GM18508 (cell line): ENCODE results near the gene FRS2.

Source experiments
- ATAC-seq: cut with Tn5 transposase; IDR thresholded peaks from one replicate; pipeline ENCODE4 v1.9.1; 2021; ENCODE audit warnings: moderate number of reproducible peaks; ENCODE audit not compliant: insufficient read depth, unreplicated experiment

The FRS2 gene

DNA sequence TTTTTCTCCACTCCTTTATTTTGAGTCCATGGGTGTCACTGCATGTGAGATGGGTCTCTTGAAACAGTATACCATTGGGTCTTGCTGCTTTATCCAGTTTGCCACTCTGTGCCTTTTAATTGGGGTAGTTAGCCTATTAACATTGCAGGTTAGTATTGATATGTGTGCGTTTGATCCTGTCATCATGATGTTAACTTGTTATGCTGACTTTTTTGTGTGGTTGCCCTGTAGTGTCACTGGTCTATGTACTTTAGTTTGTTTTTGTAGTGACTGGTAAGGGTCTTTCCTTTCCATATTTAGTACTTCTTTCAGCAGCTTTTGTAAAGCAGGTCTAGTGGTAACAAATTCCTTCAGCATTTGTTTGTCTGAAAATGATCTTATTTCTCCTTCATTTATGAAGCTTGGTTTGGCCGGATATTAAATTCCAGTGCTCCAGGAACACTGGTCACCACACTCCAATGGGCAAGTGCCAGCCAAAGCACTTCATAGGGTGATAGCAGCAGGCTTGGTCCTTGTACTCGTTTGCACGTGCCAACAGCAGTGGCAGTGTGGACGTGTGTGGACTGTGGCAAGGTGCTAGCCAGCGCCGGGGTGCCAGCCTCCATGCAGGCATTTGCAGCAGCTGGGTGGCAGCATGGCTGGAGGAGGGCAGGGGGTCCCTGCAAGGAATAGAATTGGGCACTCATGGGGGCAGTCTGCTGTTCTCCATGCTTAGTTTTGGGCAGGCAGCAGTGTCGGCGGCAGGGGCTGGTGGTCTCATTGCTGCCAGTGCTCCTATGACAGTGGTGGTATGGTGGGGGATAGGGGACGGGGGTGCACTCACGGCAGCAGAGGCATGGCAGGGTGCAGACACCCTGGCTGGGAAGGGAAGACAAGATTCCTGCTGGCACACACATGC lies 53.5 kb downstream of the FRS2 start:
- no peak for ATAC-seq

DNA sequence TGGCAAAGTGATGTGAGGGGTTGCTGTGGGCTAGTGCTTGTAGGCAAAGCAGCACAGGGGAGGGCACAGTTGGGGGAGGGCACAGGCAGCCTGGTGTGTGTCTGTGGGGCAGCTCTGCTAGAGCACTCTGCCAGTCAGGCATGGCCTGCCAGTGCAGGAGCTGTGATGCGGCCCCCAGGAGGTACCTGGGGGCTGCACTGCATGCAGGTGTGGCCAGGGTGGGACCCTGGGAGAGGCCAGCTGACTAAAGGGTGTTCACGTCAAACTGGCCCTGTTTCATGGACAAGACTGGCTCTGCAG lies 54.1 kb downstream of the FRS2 start:
- ATAC-seq, result no peak

DNA sequence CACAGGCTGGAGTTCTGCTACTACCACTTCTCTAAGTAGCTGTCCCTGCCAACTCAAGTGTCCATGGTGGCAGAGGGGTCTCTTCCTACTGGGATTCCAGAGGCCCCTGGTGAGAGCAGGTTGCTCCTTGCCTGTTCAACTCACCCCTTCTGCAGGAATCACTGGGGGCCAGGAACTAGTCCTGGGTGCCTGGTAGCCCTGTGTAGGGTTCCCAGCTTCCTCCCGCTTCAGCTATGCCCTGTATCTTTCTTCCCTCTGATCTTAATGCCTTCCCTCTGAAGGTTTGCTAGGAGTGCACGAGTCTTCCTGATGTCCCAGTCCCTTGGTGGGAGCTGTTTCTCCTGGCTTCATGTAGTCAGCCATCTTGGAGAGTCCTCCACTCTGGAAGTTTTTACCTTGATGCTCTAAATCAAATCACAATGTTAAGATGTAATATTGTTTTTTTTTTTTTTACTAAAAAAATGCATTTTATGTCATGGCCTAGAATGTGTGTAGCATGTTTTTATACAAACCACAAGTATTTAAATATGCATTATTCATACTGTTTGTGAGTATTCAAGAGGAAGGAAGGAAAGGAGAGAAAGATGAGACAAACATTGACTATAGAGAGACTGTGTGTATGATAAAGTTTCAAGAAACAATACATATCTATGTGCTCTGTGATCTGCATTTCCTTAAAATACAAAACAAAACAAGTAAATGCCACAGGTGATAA lies 54.7 kb downstream of the FRS2 start:
- ATAC-seq, result no peak

DNA sequence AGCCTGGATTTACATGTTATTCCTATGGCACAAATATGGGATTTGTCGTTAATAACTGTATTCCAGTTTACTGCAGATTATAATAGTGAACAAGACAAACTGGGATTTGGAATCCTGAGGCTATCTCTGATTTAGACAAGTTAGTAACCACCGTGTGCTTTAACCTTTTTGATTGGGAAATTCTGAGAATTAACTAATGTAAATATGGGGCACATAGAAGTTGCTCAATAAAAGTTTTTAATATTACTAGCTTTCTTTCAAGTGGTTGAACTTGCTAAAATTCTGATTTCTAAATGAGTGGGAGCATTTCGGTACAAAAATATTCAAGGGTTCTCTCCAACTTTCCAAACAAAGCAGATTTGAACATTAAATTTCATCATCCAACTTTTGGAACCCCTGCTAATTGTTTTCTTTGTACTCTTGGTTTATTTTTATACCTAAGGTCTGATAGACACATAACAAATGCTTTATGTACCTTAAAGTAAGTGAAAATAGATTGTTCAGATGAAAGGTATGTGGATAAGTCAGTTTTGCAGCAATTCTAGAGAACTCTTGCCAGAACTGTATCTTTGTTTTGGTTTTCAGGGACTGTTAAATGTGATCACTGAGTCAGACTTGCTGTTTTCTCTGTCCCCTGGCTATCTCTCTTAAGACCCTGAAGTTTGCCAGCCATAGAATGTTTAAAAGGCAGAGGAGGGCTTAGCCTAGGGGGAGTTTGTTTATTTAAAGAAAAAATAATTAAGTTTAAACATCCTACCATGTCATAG lies 57.5 kb downstream of the FRS2 start:
- no peak for ATAC-seq

DNA sequence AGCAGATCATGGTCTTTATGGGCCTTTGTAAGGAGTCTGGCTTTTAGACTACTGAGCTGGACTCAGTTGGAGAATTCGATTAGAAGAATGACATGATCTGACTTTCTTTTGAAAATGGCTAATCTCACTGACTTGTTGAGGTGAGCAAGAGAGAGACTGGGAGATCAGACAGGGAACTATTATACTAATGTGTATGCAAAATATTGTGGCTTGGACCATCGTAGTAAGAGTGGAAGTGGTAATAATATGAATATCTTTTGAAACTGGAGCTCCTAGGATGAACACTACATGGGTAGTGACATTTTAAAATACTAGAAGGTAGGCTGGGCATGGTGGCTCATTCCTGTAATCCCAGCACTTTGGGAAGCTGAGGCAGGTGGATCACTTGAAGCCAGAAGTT lies 58.8 kb downstream of the FRS2 start:
- ATAC-seq, result no peak

DNA sequence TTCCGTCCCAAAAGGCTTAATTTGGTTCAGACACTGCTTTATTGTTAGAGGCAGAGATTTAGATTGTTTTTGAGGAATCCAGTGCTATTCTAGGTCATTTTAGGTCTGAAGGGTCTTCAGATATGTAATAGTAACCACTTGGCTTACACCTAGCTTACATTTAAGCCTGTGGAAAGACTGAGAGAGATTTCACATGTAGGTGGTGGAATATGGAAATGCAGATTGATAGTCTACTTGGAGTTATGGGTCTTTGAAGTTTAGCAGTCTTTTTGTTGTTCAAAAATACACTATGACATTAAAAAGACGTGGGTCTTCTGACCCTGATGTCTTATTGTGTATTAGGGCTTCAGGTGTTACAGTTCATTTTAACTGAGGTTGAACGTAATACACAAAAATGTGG lies 63.7 kb downstream of the FRS2 start:
- ATAC-seq, result no peak

DNA sequence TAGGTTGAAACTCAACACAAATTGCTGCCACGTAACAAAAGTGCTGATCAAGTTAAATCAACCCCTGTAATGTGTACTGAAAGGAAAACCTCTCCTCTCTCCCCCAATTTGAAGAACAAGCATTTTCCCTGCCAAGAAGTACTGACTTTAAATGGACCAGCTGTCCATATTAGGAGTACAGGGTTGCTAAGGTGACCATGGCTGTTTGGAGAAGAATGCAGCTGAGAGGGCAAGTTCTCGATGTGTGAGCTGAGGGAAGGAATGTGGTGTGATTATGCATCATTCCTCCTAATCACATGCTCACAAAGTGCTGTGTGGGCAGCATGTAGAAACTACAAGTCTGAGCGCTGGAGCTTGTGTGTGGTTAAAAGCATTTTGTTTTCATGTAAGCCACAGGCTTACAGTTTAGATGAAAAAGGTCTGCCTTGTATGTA lies 64.2 kb downstream of the FRS2 start:
- peak; percentile 66 for ATAC-seq

DNA sequence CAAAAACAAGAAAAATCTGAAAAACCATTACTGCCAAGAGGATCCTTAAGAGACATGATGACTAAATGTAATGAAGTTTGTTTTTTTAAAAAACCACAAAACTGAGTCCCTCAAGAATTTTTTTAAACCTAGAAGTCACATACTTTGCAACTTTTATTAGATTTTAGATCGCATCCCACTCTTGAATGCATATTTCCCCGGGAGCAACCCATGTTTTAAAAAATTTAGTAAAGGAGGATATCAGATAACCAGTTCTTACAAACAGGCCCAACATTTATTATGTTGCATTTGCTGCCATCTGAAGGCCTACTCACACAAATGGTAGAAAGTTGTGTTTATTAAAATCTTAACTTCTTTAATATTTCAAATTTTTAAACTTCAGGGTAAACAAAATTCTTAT lies 70.8 kb downstream of the FRS2 start:
- ATAC-seq, result no peak

DNA sequence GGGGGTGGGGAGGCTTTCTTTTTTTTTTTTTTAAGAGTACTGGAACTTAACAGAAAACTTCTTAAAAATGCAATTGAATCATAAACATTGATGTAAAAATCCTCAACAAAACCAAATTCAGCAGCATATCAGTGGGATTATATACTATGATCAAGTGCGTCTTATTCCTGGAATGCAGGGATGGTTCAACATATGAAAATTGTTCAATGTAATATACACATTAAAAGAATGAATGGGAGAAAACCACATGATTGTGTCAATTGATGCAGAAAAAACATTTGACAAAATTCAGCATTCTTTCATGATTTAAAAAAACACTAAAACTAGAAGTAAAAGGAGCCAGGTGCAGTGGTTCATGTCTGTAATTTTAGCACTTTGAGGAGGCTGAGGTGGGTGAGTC lies 73.9 kb downstream of the FRS2 start:
- ATAC-seq, result no peak

DNA sequence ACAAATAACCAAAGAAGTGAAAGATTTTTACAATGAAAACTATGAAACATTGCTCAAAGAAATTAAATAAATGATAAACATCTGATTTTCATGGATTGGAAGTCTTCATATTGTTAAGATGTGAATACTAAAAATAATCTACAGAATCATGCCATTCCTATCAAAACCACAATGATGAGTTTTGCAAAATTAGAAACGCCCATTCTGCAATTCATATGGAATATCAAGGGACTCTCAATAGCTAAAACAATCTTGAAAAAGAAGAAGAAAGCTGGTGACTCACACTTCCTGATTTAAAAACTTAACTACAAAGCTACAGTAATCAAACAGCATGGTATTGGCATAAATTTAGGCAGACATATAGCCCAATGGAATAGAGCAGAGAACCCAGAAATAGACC lies 74.9 kb downstream of the FRS2 start:
- ATAC-seq, result no peak

DNA sequence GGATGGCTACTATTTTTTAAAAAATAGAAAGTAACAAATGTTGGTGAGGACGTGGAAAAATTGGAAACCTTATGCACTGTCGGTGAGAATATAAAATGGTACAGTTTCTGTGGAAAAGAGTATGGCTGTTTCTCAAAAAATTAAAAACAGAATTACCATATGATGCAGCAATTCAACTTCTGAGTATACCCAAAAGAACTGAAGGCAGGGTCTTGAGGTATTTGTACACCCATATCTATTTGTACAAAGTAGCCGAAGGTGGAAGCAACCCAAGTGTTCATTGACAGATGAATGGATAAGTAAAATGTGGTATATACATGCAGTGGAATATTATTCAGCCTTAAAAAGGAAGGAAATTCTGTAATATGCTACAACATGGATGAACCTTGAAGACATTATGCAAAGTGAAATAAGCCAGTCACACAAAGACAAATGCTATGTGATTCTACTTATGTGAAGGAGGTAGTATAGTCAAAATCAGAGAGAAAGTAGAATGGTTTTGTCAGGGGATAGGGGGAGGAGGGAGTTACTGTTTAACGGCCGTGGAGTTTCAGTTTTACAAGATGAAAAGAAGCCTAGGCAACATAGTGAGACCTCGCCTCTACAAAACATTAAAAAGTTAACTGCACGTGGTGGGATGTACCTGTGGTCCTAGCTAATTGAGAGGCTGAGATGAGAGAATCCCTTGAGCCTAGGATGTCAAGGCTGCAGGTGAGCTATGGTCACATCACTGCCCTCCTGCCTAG lies 76.7 kb downstream of the FRS2 start:
- ATAC-seq, result peak; percentile 75

DNA sequence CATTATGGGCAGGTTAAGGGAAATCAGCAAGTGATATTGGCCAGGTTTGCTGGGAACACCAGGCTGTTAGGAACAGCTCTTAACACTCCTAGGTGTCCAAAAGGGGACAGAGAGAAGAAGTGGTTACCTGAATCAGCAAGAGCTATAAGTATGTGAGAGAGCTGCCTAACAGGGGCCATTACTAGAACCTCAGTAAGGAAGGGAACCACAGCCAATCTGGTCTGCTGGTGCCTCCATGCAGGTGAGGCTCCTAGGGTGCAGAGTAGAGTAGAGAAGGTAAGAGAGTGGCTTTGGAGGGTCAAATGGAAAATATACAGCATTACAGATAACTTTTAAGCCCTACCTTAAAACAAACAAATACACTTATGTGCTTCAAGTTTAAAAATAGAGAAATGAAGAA lies 78.5 kb downstream of the FRS2 start:
- no peak for ATAC-seq

DNA sequence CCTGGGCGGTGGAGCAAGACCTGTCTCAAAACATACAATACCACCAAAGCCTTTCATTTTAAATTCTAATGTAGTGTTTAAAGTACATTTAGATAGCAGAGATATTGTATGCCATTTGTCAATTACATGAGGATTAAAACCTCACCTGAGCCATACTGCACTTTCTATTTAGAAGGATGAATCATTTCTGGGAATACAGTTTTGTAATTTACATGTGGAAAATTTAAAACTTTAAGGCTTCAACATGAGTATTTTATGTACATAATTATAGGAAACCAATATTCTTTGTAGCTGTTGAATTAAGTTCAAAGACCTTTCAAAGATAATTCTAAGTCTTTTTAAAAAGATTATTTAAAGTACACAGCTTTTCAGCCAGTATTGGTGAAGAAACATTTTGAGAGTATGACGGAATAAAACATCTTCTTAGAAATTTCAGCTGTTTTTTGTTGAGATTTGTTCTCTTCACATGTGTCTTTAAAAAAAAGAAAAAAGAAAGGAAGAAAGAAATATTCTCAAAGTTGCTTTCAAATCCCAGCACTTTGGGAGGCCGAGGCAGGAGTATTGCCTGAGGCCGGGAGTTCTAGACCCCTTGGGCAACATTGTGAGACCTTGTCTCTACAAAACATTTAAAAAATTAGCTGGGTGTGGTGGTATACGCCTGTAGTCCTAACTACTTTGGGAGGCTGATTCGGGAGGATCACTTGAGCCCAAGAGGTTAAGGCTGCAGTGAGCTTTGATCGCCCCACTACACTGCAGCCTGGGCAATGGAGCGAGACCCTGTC lies 80.6 kb downstream of the FRS2 start:
- no peak for ATAC-seq

DNA sequence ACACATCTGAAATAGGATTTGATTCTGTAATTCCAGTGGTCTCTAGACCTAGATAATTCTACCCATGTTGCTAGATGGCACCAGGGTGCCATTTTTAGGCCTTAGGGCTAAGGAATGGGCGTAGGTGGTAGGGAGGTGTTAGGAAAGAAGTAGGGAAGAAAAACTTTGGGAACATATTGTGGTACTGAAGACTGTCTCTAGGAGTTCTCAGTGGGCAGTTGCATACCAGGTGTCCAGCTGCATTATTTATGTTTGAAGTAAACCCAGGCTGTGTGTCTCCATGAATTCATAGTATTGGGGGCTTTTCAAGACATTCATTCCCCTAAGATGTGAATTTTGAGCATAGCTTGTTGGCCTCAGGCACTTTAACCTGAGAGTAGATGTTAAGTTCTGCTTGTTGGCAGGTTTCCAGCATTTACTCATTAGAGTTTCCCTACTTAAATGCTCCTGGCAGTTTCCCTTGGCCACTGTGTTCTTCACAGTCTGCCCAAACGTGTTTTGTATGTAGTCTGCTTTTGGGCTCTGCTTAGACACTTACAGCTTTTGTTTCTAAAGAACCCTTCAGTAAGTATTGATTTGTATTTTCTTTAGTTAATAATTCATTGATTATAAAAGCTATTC lies 83.5 kb downstream of the FRS2 start:
- ATAC-seq, result no peak

DNA sequence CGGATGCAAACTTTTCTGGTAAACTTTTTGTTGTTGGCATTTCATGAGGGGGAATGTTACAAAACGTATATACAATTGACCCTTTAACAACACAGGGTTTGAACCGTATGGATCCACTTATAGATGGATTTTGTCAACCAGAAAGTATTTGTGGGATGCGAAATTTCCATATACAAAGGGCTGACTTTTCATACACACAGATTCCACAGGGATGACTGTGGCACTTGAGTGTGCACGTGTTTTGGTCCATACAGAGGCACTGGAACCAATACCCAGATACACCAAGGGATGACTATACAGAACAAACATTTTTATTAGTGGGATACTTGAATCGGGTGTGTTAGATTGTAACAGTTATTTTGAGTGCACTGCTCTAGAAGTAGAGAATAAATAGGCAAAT lies 85.3 kb downstream of the FRS2 start:
- ATAC-seq, result no peak

DNA sequence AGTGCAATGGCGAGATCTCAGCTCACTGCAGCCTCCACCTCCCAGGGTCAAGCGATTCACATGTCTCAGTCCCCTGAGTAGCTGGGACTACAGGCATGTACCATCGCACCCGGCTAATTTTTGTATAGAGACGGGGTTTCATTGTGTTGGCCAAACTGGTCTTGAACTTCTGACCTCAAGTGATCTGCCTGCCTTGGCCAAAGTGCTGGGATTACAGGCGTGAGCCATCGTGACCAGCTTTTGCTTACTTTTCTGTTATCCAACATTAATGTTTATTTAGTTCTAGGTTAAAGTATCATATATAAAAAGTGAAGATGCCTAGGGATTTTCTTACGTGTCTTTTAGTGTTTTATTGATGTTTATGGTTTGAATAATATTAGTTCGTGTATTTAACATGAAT lies 86.2 kb downstream of the FRS2 start:
- no peak for ATAC-seq

DNA sequence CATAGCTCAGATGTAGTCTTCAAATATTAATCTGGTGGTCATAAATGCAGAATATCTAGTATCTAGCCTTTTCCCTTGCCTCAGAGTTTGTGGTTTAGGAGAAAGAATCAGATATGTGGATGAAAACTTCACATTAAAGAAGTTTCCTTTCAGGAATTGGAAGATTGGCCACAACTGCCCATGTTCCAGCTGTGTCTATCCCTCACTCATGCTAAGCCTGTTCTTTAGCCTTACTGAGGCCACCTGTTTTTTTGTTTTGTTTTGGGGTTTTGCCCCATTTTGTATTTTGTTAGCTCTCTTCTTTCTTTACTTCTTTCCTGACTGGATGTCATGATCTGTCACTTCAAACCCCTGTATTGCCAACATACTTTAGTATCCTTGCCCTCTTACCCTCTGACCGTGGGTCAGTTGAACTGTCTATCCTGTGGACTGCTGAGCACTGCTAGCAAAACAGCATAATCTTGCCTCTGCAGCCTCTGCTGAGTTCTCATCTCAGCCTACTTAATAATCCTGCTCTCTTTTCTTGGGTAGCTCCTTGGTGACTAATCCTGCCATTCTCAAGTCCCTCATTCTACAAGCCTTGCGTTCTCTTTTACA lies 93.1 kb downstream of the FRS2 start:
- no peak for ATAC-seq

DNA sequence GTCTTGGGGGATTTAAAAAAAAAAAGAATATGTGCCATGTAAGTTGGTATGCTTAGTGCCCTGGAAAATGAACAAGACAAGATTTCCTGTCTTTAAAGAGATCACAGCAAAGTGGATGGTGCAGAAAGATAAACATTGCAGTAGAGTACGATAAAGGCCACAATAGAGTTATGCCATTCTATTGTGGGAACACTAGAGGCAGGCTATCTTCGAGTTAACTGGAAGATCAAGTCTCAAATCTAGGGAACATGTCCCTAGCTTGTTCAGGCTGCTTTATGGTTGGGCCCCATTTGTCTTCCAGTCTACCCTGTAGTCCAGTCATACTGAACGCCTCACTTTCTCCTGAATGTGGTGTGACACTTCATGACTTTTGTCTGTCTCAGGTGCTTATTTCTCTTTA lies 96.4 kb downstream of the FRS2 start:
- no peak for ATAC-seq

DNA sequence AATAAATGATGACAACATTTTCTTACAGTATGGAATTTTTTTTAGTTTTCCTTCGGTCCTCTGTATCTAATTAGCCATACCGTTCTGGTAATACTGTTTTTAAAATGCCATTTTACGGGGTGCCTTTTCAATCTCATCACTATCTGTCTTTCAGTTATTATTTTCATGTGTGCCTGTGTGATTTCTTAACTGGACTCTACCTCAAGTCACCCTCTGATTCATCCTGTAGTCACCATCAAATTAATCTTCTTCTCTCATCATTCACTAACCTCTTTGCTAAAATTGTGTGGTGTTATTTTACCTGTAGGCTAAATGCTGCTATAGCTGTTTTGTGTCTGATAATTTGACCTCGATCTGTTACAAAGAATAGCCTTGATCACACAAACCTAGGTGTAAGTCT lies 99.0 kb downstream of the FRS2 start:
- ATAC-seq, result no peak
